SH-SY5Y (cell line): ENCODE results near the gene ZNF579.

Source experiments
- GATA2 ChIP-seq: IDR thresholded peaks from 2 replicates; pipeline ENCODE4 v1.6.1; 2011; ENCODE audit warnings: mild to moderate bottlenecking, low read depth, low read length
- GATA3 ChIP-seq: IDR thresholded peaks from 2 replicates; pipeline ENCODE4 v1.6.1; 2011; ENCODE audit warnings: low read depth, mild to moderate bottlenecking, low read length, moderate library complexity

DNA sequence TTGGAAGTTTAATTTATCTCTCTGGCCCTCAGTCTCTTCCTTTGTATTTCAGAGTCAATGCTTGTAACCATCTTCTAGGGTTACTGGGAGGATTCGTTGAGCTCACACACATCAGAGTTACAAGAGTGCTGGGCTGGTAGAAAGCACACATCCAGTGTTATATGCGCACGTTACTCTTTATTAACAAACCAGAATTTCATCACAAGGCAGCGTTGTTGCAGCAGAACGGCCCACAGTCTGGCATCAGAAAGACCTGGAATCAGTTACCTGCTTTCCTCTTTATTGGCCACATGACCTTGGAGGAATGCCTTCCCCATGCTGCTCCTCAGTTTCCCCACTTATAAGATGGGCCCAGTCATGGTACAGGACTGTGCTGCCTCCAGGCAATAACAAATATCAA is 28.7 kb upstream of the ZNF579 start:
- TF ChIP-seq GATA2 (no peak), GATA3 (no peak)
